Body of pancreas (tissue), 4 donors: Measurements from ENCODE around the gene SLC32A1. TPM values are rescaled to one million over a fixed set of nuclear protein-coding genes. Genes with fewer than 3 reads are reported as not detected.

Experiments
- ATAC-seq: fragments of 150-250 bp; one replicate; pipeline ENCODE4 v1.9.1; 2016
- DNase-seq, 4 donors: peaks; one replicate each; pipeline ENCODE4 v3.0.0-alpha.2; 2019
- H3K27ac ChIP-seq, 4 donors: fragments of 200-600 bp; sonication (generic); 1 replicate in 3 of 4; 2 replicates in 1 of 4; pipeline versions ENCODE4 v1.5.1 to v1.6.1; 2016 to 2019; ENCODE audit warnings: mild to moderate bottlenecking in 1 of 4, mixed read lengths in 1 of 4, moderate library complexity in 1 of 4
- H3K27me3 ChIP-seq, 2 donors: fragments of 200-600 bp; sonication (generic); one replicate each; pipeline ENCODE4 v1.6.0; 2016; ENCODE audit warnings: mild to moderate bottlenecking in 1 of 2
- H3K36me3 ChIP-seq, 2 donors: fragments of 200-600 bp; sonication (generic); replicated peaks in 1 of 2; 2 replicates each; pipeline ENCODE4 v1.5.1; 2016; ENCODE audit warnings: low read depth in 2 of 2; ENCODE audit not compliant: insufficient read depth in 1 of 2
- H3K4me1 ChIP-seq: fragments of 200-600 bp; sonication (generic); one replicate; pipeline ENCODE4 v1.6.0; 2016
- H3K4me3 ChIP-seq, 2 donors: fragments of 200-600 bp; sonication (generic); 1 replicate in 1 of 2; 2 replicates in 1 of 2; pipeline ENCODE4 v1.5.1; 2016 to 2019
- H3K9me3 ChIP-seq, 3 donors: fragments of 200-600 bp; sonication (generic); 1 replicate in 2 of 3; 2 replicates in 1 of 3; pipeline ENCODE4 v1.5.1; 2016
- POLR2A ChIP-seq, 3 donors: fragments of 450-650 bp; IDR thresholded peaks; one replicate each; pipeline ENCODE4 v1.6.1; 2016; ENCODE audit warnings: antibody characterized with exemption in 3 of 3, mild to moderate bottlenecking in 2 of 3
- WGBS, 2 donors: methylation state at CpG; one replicate each; pipeline ENCODE4 v1.1.5; 2017; 5-methylcytosine and 5-hydroxymethylcytosine counted together
- intact Hi-C: fragments of 100-400 bp; cut with DNase I; formaldehyde crosslinking; loops from one replicate; pipeline ENCODE4 v1.15.1; 2023
- total RNA-seq, 2 donors: library from RNA; depleted of rRNA; stranded (reverse); fragments of >200 nt; gene quantifications; one replicate each; pipeline ENCODE4 v1.1.0, GENCODE V29; 2016
- TF ChIP-seq, protein P1 (sequence below), 7 experiments: fragments of 450-650 bp in 4 of 7; fragments of 200-600 bp in 3 of 7; sonication (generic) in 3 of 7; IDR thresholded peaks; one replicate each; pipeline ENCODE4 v1.5.1; 2016 to 2019; ENCODE audit warnings: antibody characterized with exemption in 7 of 7

SLC32A1 gene
- total RNA-seq, 2 donors from 2014 or later = not detected

DNA sequence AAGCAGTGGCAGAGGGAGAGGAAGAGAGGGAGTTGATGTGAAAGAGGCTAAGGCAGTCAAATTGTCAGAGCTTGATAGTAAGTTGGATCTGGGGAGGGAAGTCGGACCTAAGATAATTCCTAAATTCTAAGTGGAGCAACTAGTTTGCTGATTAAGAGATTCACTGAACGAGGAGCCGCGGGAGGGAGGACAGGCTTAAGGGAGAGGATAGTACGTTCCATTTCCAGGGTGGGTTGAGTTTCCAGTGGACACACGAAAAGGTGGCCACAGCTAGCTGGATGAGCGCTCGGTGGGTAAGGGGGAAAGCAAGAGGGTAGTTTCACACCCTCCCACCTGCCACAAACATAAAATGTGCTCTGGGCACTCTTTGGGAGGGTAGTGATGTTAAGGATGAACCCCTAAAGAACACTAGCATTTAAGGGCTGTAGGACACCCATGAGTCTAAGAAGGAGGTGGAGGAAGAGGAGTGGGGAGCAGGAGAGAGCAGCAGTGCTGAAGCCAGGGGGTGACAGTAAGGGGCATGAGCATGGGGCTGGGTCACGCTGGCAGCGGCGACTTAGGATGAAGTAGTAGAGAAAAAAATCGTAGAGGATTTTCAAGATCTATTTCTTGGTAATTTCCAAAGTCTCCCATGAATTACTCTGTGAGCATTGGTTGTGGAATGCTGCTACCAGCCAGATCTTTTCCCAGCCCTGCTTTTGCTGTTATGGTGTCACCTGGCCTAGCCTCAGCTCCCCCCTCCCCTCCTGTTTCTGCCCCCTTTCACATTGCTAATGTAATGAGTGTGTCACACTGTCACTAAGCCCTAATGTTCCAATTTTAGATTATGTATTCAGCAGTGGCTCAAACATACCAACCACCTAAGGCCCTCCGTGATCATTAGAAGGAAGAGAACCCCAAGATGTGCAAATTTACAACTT is 45.4 kb downstream of the SLC32A1 start:
- no peaks in the 10 kb centered on the region for H3K27me3 ChIP-seq
- intact Hi-C loops = no loop called here
- no peak overlapping the region for H3K4me3 ChIP-seq
- ATAC-seq = no peak
- no peaks in the 10 kb centered on the region for H3K9me3 ChIP-seq
- 88 to 90% methylated on average over 13 of the region's 13 CpGs for WGBS, 2 donors
- H3K4me1 ChIP-seq = peaks cover 22% of the 10 kb centered on the region
- TF ChIP-seq, protein P1, sequence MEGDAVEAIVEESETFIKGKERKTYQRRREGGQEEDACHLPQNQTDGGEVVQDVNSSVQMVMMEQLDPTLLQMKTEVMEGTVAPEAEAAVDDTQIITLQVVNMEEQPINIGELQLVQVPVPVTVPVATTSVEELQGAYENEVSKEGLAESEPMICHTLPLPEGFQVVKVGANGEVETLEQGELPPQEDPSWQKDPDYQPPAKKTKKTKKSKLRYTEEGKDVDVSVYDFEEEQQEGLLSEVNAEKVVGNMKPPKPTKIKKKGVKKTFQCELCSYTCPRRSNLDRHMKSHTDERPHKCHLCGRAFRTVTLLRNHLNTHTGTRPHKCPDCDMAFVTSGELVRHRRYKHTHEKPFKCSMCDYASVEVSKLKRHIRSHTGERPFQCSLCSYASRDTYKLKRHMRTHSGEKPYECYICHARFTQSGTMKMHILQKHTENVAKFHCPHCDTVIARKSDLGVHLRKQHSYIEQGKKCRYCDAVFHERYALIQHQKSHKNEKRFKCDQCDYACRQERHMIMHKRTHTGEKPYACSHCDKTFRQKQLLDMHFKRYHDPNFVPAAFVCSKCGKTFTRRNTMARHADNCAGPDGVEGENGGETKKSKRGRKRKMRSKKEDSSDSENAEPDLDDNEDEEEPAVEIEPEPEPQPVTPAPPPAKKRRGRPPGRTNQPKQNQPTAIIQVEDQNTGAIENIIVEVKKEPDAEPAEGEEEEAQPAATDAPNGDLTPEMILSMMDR (IDR thresholded peaks at IDR 0.05) = no peak
- TF ChIP-seq POLR2A (IDR thresholded peaks at IDR 0.05) = no peak
- DNase-seq = no peak
- H3K36me3 ChIP-seq = peaks cover 7 to 9% of the 10 kb centered on the region in 2 donors
- no peak overlapping the region for H3K27ac ChIP-seq

DNA sequence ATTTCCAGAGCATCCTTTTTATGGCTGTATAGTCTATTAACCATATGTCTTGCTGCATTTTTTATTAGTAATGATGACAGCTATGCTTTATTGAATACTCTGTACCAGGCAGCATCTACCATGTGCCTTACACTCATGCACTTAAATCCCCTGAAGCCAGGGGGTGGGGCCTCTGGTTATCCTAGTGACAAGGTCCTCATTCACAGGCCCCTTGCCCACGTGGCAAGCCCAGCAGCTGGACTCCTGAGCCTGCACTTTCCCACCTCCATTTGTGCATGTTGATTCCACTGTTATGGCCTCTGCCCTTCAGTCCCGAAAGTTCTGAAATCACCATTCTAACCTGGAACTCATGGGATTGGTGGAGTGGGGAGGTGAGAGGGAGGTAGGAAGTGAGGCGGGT is 46.3 kb downstream of the SLC32A1 start:
- H3K27ac ChIP-seq = no peak overlapping the region
- no peaks in the 10 kb centered on the region for H3K27me3 ChIP-seq
- peaks cover 7 to 9% of the 10 kb centered on the region in 2 donors for H3K36me3 ChIP-seq
- no peak overlapping the region for H3K4me3 ChIP-seq
- no peaks in the 10 kb centered on the region for H3K9me3 ChIP-seq
- intact Hi-C loops = no loop called here
- no peak for DNase-seq
- ATAC-seq = no peak
- peaks cover 13% of the 10 kb centered on the region for H3K4me1 ChIP-seq
- 83 to 96% methylated on average over 2 to 3 of the region's 3 CpGs for WGBS, 2 donors
- TF ChIP-seq, protein P1 (IDR thresholded peaks at IDR 0.05) = no peak
- TF ChIP-seq POLR2A (IDR thresholded peaks at IDR 0.05) = no peak

DNA sequence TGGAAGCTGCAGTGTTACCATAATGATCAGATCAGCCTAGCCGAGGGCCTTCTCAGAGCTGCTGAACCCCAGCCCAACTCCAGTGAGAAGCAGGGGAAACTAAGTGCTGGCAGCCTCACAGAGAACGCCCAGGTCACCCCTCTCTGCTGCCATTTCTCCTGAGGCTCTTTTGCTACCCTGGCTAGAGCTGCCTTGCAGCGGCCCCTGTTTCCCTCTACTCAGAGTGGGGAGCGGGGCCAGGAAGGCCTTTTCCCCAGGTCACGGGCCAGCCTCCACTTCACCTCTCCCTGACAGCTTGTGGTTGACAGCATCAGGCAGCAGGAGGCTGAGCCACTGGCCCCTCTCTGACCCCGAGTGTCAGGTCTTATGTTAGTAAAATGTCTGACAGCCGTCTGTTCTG is 46.7 kb downstream of the SLC32A1 start:
- intact Hi-C loops = no loop called here
- H3K4me3 ChIP-seq = no peak overlapping the region
- H3K4me1 ChIP-seq = peaks cover 8% of the 10 kb centered on the region
- no peak for DNase-seq
- no peak for ATAC-seq
- no peak overlapping the region for H3K27ac ChIP-seq
- WGBS, 2 donors = 87% methylated on average over 5 to 7 of the region's 7 CpGs
- TF ChIP-seq, protein P1 (IDR thresholded peaks at IDR 0.05) = no peak
- no peak for TF ChIP-seq POLR2A (IDR thresholded peaks at IDR 0.05)
- no peaks in the 10 kb centered on the region for H3K27me3 ChIP-seq
- peaks cover 7 to 9% of the 10 kb centered on the region in 2 donors for H3K36me3 ChIP-seq
- no peaks in the 10 kb centered on the region for H3K9me3 ChIP-seq

DNA sequence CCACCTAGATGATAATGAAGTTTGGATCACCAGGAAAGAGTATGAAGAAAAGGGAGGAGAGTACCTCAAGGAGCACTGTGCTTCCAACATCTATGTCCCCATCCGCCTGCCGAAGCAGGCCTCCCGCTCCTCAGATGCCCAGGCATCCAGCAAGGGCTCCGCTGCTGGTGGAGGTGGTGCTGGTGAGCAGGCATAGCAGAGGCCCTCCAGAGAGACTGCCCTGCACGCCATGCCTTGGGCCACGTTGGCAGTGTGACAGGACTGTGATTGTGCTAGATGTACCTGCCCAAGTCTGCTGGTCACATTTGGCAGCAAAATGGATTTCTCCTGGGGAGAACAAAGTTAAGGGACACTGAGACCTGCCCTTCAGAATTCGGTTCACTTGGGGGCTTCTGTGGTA is 47.3 kb downstream of the SLC32A1 start:
- Histone ChIP-seq H3K27ac (no peak overlapping the region), H3K27me3 (no peaks in the 10 kb centered on the region), H3K9me3 (no peaks in the 10 kb centered on the region), H3K4me1 (peaks cover 2% of the 10 kb centered on the region), H3K4me3 (no peak overlapping the region), H3K36me3 (peaks cover 7 to 9% of the 10 kb centered on the region in 2 donors)
- 88 to 89% methylated on average over 4 to 7 of the region's 7 CpGs for WGBS, 2 donors
- DNase-seq (no peak), ATAC-seq (no peak)
- TF ChIP-seq, protein P1 (IDR thresholded peaks at IDR 0.05) = no peak
- TF ChIP-seq POLR2A (IDR thresholded peaks at IDR 0.05) = no peak
- intact Hi-C loops = no loop called here
